IPS-11a (cell line): Measurements from ENCODE around the gene HES7.

Experiments used
- H3K4me3 ChIP-seq: one replicate; pipeline ENCODE4 v1.5.1; 2013; ENCODE audit warnings: low read depth, low read length, control low read depth

HES7 gene

DNA sequence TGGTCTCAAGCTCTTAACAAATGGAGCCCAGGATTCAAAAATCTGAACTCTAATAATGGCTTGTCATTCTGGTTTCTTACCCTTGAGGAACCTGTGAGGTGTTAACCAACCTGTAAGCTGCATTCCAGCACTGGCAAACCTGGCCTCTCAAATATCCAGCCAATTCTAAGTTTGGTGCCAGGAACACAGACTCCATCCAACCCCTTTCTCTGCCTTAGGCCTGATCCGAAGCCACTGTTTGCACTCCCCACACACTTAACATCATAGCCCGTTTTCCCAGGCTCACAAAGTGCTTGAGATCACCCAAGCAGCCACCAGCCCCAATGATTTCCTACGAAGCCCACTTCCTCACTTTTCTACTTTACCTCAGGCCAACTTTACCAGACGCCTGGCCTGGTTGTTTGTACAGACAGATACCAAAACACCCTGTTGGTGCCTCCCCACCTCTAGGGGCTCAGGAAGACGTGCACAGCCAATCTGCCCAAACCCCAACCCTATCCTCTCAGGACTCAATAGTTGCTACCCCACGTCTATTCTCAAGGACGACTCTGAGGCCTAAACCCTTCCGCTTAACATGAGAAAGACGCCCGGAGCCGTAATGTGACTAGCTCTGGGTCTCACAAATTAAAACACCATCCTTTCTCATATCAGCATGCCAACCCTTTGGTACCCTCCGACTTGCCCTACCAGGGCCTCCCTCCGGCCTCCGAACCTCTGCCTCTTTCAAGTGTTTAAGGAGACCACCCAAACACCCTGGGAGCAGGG, 31.5 kb upstream of the HES7 start:
- H3K4me3 ChIP-seq = peak overlapping the region; percentile 75

DNA sequence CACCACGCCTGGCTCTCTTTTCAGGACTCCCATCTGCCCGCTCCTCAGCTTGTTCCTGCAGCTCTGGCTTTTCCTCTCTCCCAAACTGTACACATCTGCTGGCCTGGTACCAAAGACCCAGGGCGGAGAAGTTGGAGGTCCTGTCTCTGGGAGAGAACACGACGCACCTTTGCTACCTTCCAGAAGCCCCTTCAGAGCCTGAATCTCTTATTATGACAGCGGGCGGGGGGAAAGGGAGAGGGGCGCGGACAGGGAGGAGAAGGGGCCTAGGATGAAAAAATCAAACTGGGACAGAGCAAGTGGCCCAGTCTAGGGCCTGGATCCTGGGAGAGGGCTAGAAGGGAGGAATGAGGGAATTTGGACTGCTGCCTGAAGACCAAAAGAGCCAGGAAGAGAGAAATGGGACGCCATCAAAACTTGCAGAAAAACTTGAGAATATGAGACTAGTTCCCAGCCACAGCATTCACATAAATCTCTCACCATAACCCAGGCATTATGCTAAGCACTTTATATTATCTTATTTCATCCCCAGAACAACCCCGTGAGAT, 30.8 kb upstream of the HES7 start:
- peak overlapping the region; percentile 5 for H3K4me3 ChIP-seq

DNA sequence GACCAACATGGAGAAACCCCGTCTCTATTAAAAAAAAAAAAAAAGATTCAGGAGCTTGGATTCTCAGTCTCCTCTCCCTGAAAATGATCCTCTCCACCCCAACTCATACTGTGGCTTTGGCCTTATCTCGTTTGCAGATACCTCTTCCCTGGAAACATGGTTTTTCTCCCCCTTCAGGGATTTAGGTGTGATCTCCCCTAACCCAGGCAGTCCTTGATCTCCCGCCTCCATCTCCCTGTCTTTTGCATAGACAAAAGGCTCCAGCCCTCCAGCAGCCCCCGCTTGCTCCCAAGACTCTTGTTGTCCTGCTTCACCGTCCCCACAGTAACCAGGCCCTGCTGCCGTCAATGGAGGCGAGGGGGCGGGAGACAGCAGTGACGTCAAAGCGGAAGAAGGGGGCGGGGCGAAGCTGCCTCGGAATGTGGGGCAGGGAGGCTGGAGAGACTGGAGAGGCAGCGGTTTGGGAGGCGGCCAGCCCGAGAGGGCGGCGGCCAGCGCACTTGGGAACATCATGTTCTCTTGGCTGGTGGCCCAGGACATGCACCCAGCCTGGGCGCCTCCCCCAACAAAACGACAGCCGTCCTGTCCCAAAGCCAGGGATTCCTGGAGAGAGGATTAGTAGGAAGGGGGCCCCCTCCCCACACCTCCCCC, 30.2 kb upstream of the HES7 start:
- peak overlapping the region; percentile 5 for H3K4me3 ChIP-seq

DNA sequence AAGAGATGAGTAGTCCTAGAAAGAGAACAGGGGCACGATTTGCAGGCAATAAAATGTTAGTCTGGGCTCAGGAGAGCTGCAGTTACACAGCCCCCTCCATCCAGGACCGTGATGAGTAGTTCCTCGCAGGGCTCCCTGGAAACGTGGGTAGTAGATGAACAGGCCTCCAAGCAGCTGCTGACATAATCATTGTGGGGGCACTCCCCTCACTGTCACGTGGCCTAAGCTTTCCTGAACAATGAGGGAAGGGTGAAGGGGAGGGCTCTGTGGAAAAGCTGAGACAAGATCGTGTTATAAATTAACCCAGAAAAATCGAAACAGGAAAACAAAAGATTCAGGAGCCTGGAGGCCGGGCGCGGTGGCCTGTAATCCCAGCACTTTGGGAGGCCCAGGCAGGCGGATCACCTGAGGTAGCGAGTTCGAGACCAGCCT, 29.6 kb upstream of the HES7 start:
- no peak overlapping the region for H3K4me3 ChIP-seq

DNA sequence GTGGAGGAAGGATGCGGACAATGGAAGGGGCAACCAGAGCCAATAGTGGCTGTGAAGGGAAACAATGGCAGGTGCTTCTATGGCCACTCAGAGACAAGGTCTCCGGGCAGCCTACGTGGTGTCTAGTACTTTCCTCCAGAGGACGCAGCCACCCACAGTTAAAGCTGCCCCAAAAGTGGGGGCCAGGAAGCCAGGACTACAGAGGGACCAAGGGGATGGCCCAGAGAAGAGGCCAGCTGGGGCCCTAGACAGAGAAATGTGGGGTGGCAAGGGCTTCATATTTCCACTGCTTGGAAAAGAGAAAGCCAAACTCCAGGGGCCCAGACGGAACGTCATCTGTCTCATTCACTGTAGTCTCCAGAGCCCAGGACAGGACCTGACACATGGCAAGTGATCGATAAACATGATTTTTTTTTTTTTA, 29.1 kb upstream of the HES7 start:
- no peak overlapping the region for H3K4me3 ChIP-seq

DNA sequence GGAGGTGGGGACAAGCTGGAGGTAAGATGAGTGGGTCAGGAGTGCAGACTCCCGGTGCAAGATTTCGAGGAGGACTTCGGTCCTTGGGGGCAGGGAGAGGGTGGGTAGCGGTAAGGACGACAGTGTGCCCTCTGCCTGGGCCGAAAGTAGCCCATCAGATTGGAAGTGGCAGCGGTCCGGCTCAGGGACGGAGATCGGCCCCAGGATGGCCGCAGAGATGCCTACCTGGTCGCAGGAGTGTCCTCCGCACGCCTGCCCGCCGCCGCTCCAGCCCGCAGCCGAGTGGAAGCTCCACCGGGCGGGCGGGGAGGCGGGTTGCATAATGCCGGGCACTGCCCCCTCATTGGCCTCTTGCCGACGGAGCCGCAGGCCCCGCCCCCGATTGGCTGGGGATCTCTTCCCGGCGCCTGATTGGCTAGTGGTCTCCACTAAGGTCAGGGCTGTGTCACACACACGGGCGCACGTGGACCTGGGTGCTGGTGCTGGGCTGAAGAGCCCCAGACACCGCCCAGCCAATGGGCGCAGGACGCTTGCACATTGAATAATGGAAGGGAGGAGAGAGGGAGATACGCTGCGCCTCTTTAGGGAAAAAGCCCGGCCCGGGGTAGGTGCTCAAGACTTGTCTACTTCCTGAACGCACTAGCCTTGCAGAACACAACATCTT, 28.3 kb upstream of the HES7 start, which contains the start of gene PER1:
TSS of gene PER1 (minus strand) at position 293 of the 664 bp plus-strand sequence. CDS start 1,698 bp downstream, outside the sequence.
- peak within 1 kb of the TSS; percentile 84 for H3K4me3 ChIP-seq

DNA sequence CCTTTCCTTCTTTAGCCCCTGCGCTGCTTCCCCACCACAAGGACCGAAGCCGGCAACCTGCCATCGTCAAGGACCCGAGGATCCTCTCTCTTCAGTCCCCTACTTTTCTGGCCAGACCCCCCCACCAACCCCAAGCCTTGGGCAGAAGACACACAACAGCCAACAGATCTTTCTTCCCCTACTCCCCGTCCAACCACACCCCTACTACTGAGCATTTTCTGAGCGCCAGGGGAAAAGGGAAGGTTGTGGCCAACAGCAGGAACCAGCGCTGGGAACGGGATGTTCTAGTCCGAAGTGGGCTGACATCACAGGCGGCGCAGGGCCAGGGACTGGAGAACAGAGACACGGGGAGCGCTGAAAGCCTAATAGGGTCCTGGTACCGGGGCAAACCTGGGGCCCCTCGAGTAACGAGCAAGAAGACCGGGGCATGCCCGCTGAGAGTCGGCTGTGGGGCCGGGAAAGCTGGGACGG, 27.8 kb upstream of the HES7 start:
- H3K4me3 ChIP-seq = peak overlapping the region; percentile 84

DNA sequence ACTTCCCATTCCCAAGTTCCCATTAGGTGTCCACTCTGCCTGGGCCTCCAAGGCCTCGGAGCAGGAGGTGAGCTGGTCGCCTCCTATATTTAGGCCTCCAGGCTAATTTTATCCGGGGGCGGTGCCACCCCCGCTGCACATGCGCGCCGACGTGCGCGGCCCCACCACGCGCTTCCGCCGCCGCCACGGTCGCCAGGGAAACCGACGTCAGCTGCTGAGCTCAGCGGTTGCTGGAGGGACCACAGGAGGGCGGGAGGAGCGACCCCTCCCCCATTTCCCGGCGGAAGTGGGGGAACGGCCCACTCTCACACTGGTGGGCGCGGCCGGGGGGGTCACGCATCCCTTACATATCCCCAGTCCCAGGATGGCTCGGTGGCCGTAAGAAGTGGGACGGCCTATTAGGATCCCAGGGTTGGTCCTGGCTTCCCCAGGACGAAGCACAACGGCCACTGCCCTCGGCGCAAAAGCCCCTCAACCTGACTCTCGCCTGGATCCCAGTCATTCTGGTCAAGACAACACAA, 27.3 kb upstream of the HES7 start:
- H3K4me3 ChIP-seq = peak overlapping the region; percentile 84

DNA sequence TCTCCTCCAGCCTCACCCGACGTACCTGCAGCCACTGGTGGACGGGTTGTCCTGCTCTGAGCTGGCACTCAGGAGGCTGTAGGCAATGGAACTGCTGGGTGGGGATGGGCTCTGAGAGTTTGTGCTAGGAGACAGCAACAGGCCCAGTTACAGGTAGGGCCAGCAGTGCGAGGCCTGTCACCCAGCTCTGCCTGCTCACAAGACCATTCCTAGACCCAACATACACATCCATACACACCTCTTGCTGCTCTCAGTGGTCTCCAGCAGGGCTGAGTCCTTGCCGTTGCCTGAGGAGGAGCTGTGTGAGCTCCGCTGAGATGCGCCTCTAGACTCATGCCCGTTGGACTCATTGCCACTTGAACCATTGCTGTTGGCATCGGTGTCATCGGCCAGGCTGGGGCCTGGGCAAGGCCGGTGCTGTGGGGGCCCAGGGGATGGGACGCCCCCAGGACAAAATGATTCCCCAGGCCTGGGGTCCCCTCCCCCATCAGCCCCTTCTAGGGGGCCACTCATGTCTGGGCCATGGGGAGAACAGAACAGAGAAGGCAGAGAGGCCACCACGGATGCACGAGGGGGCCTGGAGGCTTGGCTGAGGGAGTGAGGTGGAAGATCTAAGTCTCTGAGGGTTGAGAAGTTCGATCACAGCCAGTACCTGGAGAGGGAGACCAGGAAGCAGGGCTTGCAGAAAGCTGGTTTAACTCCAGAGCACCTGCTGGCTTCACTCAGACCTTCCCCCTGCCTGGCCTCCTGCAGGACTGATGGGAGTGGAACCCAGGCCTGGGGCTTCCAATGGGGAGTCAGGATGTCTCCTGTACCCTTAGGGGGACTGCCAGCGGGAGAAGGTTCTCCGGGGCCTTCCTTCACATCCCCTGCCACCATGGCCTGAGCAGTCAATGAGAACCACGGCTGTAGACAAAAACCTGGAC, 26.6 kb upstream of the HES7 start:
- H3K4me3 ChIP-seq = no peak overlapping the region

DNA sequence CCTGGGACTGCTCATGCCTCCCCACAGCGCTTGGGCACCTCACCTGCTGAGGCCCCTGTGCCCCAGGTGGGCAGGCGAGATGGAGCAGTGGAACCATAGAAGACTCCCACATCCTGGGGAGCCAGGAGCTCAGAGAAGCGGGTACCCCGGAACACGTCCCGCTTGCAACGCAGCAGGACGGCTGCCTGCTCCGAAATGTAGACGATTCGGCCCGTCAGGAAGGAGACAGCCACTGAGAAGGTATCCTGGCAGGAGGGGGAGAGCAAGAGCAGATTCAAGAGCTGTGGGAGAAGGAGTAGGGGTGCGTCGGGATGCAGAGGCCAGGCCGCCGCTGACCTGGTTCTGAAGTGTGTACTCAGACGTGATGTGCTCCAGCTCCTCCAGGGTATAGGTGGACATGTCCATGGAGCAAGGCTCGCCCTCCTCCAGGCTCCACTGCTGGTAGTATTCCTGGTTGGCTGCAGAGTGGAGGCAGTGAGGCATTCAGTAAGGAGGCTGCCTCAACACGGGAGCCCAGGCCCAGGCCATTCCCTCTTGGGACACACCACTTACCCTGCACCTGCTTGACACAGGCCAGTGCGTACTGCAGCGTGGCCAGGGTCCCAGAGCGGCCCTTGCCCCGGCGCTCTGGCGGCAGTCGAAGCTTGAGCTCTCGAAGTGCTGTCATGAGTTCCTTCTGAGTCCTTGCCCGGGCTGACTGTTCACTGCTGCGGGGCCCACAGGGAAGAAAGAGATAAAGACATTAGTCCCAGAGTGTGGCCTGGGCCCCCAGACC, 25.7 kb upstream of the HES7 start:
- no peak overlapping the region for H3K4me3 ChIP-seq

DNA sequence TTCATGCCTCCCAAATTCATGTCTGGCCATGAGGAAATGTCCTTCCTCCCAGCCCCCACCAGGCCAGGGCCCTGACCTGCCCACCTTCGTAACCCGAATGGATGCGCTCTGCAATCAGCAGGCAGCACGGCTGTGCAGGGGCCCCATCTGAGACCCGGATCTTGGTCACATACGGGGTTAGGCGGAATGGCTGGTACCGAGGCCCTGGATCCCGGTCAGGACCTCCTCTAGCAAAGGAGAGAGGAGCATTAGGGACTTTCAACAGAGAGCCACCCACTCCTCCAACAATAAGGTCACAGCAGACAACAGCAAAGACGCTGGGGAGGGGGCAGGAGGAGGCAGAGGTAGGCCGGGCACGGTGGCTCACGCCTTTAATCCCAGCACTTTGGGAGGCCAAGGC, 24.7 kb upstream of the HES7 start:
- no peak overlapping the region for H3K4me3 ChIP-seq

DNA sequence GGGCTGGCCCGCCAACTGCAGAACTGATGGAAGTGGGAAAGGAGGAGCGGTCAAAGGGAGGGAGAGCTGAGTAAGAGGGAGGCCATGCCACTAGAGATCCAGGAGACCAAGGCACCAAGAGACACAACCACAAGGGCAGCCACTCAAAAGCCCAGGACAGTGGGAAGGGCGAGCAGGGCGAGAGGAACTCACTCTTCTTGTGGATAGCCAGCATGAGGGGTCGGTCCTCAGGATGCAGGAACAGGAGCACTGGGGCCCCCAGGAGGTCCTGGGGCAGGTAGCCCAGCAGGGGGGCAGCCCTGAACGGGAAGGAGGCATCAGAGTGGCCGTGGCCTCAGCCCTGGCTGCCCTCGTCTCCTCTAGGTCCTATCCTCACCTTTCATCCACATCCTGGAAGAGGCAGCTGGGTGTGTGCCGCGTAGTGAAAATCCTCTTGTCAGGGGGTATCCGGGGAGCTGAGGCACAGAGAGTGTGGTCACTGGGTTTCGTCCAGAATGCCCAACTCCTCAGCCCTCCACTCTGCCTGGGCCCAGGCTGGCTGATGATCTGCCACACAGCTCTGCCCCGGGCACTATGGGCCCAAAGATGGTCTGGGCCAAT, 24.0 kb upstream of the HES7 start:
- H3K4me3 ChIP-seq = no peak overlapping the region

DNA sequence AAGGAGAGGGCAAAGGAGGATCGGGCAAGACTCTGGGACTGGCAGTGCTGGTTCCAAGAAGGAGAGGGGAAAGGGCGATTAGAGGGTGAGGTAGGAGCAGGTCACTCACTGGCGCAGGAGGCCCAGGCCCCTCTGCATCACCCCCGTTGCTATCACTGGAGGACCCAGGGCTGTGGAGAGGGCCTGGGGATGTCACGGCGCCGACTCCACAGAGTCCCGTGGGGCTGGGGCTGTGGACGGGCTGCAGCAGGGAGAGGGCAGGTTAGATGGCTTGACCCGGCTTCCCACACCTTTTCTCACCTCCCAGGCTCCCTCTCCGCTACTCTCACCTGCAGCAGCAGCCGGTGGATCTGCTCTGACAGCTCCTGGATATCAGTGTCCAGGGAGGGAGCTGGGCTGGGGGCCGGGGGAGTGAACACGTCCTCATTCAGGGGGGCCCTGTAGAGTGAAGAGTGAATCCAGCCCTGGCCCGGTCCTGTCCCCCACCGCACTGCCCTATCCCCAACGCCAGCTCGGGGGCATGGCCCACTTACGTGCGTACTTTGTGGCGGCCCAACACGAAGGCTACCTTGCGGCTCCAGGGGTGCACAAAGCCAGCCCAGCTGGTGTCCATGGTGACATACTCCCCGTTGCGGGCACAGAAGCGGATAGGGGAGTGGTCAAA, 23.4 kb upstream of the HES7 start:
- no peak overlapping the region for H3K4me3 ChIP-seq

DNA sequence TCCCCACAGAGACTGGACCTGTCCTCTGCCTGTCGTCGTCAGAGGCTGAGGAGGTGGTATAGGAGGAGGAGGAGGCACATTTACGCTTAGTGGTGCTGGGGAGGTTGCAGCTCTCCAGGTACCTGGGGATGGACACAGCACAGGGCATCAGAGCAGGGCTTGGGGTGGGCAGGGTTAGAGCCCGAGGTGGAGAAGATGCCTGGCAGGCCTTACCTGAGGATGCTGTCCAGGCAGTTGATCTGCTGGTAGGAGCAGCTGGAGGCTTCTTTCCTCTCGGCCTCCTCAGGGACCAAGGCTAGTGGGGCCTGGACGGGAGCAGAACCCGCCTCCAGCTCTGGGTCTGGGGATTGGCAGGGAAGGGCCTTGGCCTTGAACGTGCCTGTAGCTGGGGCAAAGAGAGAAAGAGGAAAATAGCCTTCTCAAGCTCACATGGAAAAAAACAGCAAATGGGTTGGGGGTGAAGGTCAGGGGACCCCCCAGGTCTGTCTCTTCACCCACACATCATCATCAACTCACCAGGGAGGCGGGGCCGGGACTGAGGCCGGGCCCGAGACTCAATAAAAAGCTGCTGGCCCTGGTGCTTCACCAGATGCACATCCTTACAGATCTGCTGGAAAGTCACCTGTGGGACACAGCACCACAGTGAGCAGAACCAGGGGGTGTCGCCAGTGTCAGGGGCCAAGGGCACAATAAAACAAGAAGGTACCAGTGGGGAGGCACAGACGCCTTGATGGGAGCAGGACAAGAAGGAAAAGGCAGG, 22.7 kb upstream of the HES7 start:
- no peak overlapping the region for H3K4me3 ChIP-seq

DNA sequence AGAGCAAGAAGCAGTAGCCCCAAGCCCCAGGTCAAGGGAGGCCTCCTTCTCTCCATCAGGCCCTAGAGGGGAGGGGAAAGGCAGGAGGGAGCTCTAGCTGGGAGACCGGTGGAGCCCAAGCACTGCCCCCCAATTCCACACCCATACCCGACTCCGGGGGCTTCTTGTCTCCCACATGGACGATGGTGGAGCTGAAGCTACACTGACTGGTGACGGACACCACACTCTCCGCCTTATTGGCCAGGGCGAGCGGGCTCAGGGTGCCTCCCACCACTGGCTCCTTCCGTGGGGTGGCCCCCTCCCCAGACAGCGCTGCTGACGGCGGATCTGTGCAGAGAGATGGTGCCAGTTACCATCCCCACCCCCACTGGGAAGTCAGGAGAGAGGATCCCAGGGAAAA, 21.9 kb upstream of the HES7 start:
- H3K4me3 ChIP-seq = no peak overlapping the region

DNA sequence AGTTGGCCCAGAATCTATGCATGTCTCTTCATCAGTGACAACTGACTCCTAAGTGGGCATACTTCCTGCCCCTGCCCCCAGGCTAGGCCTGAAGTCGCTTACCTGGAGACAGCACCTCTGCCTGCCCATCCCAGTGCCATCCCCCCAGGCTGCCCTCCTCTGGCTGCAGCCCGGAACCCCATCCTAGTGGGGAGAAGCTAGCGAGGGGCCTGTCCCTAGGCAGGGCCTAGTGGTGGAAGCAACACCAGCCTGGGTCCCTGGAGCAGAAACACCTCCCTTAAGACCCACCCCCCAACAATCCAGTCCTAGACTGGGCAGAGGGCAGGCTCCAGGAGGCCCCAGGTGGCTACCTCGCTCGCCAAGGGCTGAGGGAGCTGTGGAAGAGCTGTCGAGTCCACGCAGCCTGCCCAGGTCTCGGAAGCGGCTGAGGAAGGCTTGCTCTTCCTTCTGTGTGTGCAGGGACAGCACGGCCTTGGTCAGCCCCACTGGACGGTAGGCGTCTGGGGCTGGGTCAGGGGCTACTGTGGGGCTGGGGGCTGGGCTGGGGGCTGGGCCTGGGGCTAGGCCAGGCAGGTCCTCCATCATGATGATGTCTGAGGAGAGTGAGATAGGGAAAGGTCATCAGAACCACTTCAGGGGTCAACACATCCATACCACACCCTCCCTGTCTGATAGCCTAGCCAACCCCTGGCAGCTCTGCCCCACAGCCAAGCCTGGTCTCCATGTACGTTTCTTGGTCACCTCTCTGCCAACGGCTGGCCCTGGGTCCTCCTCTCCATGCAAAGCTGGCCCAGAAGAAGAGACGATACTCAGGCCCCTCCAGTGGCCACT, 20.7 kb upstream of the HES7 start:
- no peak overlapping the region for H3K4me3 ChIP-seq
